Stomach (tissue), 9 donors: ENCODE results near the gene DGCR6. TPM values are rescaled to one million over a fixed set of nuclear protein-coding genes. Genes with fewer than 3 reads are reported as not detected.
"Not testable (repeated sequence)": the region's sequence is repeated elsewhere in the genome, so short reads cannot be mapped to it uniquely, and the experiment has no call there.

Experiments
- DNase-seq, 2 donors: peaks; one replicate each; pipeline versions ENCODE4 v3.0.0 to v3.0.0-alpha.2; 2013 to 2019
- H3K27ac ChIP-seq, 5 donors: fragments of 200-600 bp in 4 of 5; sonication (generic) in 4 of 5; one replicate each; pipeline ENCODE4 v1.5.1; 2013 to 2019; ENCODE audit warnings: mild to moderate bottlenecking in 1 of 5, moderate library complexity in 1 of 5
- H3K27me3 ChIP-seq, 3 donors: fragments of 200-600 bp; sonication (generic); one replicate each; pipeline ENCODE4 v1.5.1; 2017 to 2019; ENCODE audit warnings: mixed run types in 1 of 3
- H3K36me3 ChIP-seq, 4 donors: fragments of 200-600 bp; sonication (generic); 1 replicate in 3 of 4; 2 replicates in 1 of 4; pipeline ENCODE4 v1.5.1; 2016 to 2019
- H3K4me1 ChIP-seq, 4 donors: fragments of 200-600 bp; sonication (generic); one replicate each; pipeline ENCODE4 v1.5.1; 2016 to 2019
- H3K4me3 ChIP-seq, 4 donors: fragments of 200-600 bp; sonication (generic) in 3 of 4; one replicate each; pipeline ENCODE4 v1.5.1; 2016 to 2019; ENCODE audit warnings: mild to moderate bottlenecking in 1 of 4
- H3K9me3 ChIP-seq, 4 donors: fragments of 200-600 bp; sonication (generic); one replicate each; pipeline ENCODE4 v1.5.1; 2016 to 2019
- WGBS, 5 donors: extraction: QIAGEN DNeasy Blood & Tissue Kit in 3 of 5; methylation state at CpG; one replicate each; pipeline versions ENCODE4 v1.1.5 to v1.1.7; 2013 to 2018; 5-methylcytosine and 5-hydroxymethylcytosine counted together
- intact Hi-C: fragments of 100-400 bp; cut with DNase I; formaldehyde crosslinking; loops from one replicate; pipeline ENCODE4 v1.15.1; 2023; ENCODE audit warnings: low total_unique reads
- polyA plus RNA-seq, 3 donors: library from polyadenylated mRNA; stranded (reverse); fragments of 200-250 nt; gene quantifications; one replicate each; pipeline ENCODE4 v1.2.3, GENCODE V29; 2013
- total RNA-seq, 5 donors: library from RNA; depleted of rRNA; stranded (reverse); fragments of >200 nt; gene quantifications; one replicate each; pipeline versions ENCODE4 v1.1.0 to v1.2.3, GENCODE V29; 2014 to 2016
- donor health status: healthy with polysubstance abuse.
- donor health status: Bipolar disorder and iron deficiency.
- donor health status: healthy.

DGCR6 gene
- total and polyA plus RNA-seq, 8 donors: 0.19 to 4.2 (median 1.8) TPM; not detected in 1

DNA sequence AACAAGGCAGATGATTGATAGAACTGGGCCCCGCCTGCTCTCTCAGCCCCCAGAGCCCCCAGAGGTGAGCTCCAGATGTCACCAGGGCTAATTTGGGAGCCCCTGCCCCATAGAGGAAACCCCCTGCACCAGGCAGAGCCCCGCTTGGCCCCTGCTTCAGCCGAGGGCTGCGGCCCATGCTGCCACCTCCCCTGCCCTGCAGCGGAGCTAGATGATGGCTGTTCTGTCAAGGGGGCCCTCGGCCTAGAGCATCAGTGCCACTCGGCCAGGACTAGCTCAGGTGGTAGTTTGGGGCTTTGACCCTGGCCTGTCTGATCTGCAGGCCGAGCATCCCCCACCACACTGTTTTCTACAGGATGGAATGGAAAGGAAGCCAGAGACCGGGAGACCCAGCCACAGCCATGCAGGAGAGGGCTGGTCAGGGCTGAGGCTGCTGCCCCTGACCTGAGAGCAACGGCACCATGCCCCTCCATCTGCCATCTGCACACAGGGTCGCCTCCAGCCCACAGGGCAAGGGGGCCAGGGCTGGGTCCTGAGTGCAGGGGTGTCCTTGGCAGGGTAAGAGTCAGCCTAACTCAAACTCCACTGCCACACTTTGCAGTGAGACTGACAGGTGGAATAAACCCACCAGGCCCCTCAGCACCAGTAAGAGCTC lies 54.2 kb downstream of the DGCR6 start:
- H3K27ac ChIP-seq, H3K36me3 ChIP-seq, intact Hi-C loops, H3K9me3 ChIP-seq, H3K4me3 ChIP-seq, DNase-seq, H3K4me1 ChIP-seq: not testable (repeated sequence)
- 58 to 79% (median 74%) methylated on average over 4 to 10 of the region's 11 CpGs for WGBS, 5 donors
- peaks cover 0 to 32% (median 0%) of the 10 kb centered on the region in 3 donors for H3K27me3 ChIP-seq

DNA sequence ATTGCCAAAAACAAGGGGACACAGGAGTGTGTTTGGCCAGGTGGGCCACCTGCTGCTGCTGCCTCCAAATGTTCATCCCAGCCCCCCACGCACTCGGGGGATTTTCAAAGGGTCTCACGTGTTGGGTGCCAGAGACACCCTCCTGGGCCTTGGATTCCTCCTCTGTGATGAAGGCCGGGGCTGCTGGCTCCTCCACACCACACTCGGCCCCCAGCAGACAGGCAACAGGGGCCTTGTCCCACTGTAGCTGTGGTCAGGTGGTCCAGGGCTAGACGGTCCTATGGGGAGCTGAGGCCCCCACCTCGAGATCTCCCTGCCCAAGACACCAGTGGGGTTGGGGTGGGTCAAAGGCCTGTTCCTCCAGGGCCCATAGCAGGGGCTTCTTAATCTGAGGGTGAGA lies 55.1 kb downstream of the DGCR6 start:
- intact Hi-C loops, H3K36me3 ChIP-seq, H3K27ac ChIP-seq, H3K4me1 ChIP-seq, DNase-seq, H3K4me3 ChIP-seq, H3K9me3 ChIP-seq: not testable (repeated sequence)
- 51 to 69% (median 61%) methylated on average over 6 to 7 of the region's 7 CpGs for WGBS, 5 donors
- H3K27me3 ChIP-seq: peaks cover 0 to 30% (median 0%) of the 10 kb centered on the region in 3 donors

Other genes starting within 250 kb of the DGCR6 start
- 100 to 1,000 TPM in 1 of 5 donors, 1 to 10 TPM in 1, under 1 TPM in 2, not detected in 1; 0.58 to 240 (median 2.8) TPM for gene PRODH, start 30.0 kb downstream of the DGCR6 start, total RNA-seq
- gene PRODH, start 30.0 kb downstream of the DGCR6 start, polyA plus RNA-seq: 1 to 10 TPM in 1 of 3 donors, under 1 TPM in 1, not detected in 1; 0.19 to 3.5 TPM
- gene DGCR2, start 216.1 kb downstream of the DGCR6 start, total RNA-seq: 10 to 100 TPM; 11.1 to 75.3 (median 50.9) TPM
- 10 to 100 TPM in 2 of 3 donors, 1 to 10 TPM in 1; 5.0 to 22.2 (median 15.2) TPM for gene DGCR2, start 216.1 kb downstream of the DGCR6 start, polyA plus RNA-seq
- not detected for gene TSSK2, start 225.0 kb downstream of the DGCR6 start, total RNA-seq
- gene TSSK2, start 225.0 kb downstream of the DGCR6 start, polyA plus RNA-seq: under 1 TPM in 1 of 3 donors, not detected in 2; 0.08 TPM
- gene ESS2, start 238.3 kb downstream of the DGCR6 start, total RNA-seq: 1 to 10 TPM in 4 of 5 donors, not detected in 1; 1.4 to 9.4 (median 7.9) TPM
- 10 to 100 TPM; 13.3 to 18.5 (median 16.4) TPM for gene ESS2, start 238.3 kb downstream of the DGCR6 start, polyA plus RNA-seq
- not detected for gene GSC2, start 244.0 kb downstream of the DGCR6 start, total RNA-seq
- gene GSC2, start 244.0 kb downstream of the DGCR6 start, polyA plus RNA-seq: not detected